Neural cell (in vitro differentiated cells): ENCODE results near the gene OSM.
"Not testable (repeated sequence)": the region's sequence is repeated elsewhere in the genome, so short reads cannot be mapped to it uniquely, and the experiment has no call there.

Experiments
- EZH2 ChIP-seq: fragments of 200-600, 300-800 bp; shearing (Covaris generic), sonication (generic); IDR thresholded peaks from 2 replicates; pipeline ENCODE4 v1.6.1; 2014; ENCODE audit warnings: antibody characterized with exemption, low read length, borderline replicate concordance, mild to moderate bottlenecking; ENCODE audit not compliant: insufficient read depth, poor library complexity, severe bottlenecking
- POLR2AphosphoS5 ChIP-seq: IDR thresholded peaks from 2 replicates; pipeline ENCODE4 v1.6.1; 2012
- RAD21 ChIP-seq: fragments of 450-650 bp; conservative IDR thresholded peaks from 2 replicates; pipeline ENCODE4 v1.6.1; 2014; ENCODE audit warnings: antibody characterized with exemption, mild to moderate bottlenecking, moderate library complexity
- SMC3 ChIP-seq: fragments of 450-650 bp; conservative IDR thresholded peaks from 2 replicates; pipeline ENCODE4 v1.6.1; 2014; ENCODE audit warnings: antibody characterized with exemption, mild to moderate bottlenecking, moderate library complexity; ENCODE audit not compliant: poor library complexity
- TF ChIP-seq, protein P1 (sequence below): fragments of 450-650 bp; IDR thresholded peaks from 2 replicates; pipeline ENCODE4 v1.5.1; 2014; ENCODE audit warnings: antibody characterized with exemption, mild to moderate bottlenecking, moderate library complexity; ENCODE audit not compliant: poor library complexity, severe bottlenecking
- TF ChIP-seq, protein P2 (sequence below): IDR thresholded peaks from 2 replicates; pipeline ENCODE4 v1.6.1; 2012; ENCODE audit warnings: borderline replicate concordance

DNA sequence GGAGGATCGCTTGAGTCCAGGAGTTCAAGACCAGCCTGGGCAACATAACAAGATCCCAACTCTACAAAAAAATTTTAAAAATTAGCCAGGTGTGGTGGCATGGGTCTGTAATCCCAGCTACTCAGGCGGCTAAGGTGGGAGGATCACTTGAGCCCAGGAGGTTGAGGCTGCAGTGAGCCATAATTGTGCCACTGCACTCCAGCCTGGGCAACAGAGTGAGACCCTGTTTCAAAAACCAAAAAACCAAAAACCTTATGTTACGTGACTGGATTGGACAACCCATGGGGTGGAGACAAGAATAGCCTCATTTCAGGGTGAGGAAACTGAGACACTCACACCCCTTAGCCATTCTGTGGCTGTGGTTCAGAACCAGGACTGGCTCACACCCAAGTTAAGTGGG, 50.4 kb downstream of the OSM start:
- TF ChIP-seq, protein P1, sequence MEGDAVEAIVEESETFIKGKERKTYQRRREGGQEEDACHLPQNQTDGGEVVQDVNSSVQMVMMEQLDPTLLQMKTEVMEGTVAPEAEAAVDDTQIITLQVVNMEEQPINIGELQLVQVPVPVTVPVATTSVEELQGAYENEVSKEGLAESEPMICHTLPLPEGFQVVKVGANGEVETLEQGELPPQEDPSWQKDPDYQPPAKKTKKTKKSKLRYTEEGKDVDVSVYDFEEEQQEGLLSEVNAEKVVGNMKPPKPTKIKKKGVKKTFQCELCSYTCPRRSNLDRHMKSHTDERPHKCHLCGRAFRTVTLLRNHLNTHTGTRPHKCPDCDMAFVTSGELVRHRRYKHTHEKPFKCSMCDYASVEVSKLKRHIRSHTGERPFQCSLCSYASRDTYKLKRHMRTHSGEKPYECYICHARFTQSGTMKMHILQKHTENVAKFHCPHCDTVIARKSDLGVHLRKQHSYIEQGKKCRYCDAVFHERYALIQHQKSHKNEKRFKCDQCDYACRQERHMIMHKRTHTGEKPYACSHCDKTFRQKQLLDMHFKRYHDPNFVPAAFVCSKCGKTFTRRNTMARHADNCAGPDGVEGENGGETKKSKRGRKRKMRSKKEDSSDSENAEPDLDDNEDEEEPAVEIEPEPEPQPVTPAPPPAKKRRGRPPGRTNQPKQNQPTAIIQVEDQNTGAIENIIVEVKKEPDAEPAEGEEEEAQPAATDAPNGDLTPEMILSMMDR: not testable (repeated sequence)
- TF ChIP-seq POLR2AphosphoS5, SMC3, EZH2, RAD21: not testable (repeated sequence)
- TF ChIP-seq, protein P2, sequence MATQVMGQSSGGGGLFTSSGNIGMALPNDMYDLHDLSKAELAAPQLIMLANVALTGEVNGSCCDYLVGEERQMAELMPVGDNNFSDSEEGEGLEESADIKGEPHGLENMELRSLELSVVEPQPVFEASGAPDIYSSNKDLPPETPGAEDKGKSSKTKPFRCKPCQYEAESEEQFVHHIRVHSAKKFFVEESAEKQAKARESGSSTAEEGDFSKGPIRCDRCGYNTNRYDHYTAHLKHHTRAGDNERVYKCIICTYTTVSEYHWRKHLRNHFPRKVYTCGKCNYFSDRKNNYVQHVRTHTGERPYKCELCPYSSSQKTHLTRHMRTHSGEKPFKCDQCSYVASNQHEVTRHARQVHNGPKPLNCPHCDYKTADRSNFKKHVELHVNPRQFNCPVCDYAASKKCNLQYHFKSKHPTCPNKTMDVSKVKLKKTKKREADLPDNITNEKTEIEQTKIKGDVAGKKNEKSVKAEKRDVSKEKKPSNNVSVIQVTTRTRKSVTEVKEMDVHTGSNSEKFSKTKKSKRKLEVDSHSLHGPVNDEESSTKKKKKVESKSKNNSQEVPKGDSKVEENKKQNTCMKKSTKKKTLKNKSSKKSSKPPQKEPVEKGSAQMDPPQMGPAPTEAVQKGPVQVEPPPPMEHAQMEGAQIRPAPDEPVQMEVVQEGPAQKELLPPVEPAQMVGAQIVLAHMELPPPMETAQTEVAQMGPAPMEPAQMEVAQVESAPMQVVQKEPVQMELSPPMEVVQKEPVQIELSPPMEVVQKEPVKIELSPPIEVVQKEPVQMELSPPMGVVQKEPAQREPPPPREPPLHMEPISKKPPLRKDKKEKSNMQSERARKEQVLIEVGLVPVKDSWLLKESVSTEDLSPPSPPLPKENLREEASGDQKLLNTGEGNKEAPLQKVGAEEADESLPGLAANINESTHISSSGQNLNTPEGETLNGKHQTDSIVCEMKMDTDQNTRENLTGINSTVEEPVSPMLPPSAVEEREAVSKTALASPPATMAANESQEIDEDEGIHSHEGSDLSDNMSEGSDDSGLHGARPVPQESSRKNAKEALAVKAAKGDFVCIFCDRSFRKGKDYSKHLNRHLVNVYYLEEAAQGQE: not testable (repeated sequence)
